Glutamatergic neuron (in vitro differentiated cells): ENCODE results near the gene RTP1. TPM values are rescaled to one million over a fixed set of nuclear protein-coding genes. Genes with fewer than 3 reads are reported as not detected.

Experiments
- DNase-seq: peaks from one replicate; pipeline ENCODE4 v3.0.0; 2022
- H3K27ac Mint-ChIP-seq: one replicate; pipeline ENCODE4 v1.8.0; 2020; ENCODE audit warnings: mild to moderate bottlenecking, mixed read lengths, inconsistent platforms; ENCODE audit not compliant: unreplicated experiment
- H3K27me3 Mint-ChIP-seq: one replicate; pipeline ENCODE4 v1.8.0; 2020; ENCODE audit warnings: mild to moderate bottlenecking, moderate library complexity, mixed read lengths, inconsistent platforms; ENCODE audit not compliant: unreplicated experiment
- H3K36me3 Mint-ChIP-seq: one replicate; pipeline ENCODE4 v1.8.0; 2020; ENCODE audit warnings: mild to moderate bottlenecking, mixed read lengths, inconsistent platforms; ENCODE audit not compliant: unreplicated experiment
- H3K4me1 Mint-ChIP-seq: one replicate; pipeline ENCODE4 v1.8.0; 2020; ENCODE audit warnings: mild to moderate bottlenecking, low read depth, mixed read lengths, inconsistent platforms; ENCODE audit not compliant: unreplicated experiment
- H3K4me3 Mint-ChIP-seq: one replicate; pipeline ENCODE4 v1.8.0; 2020; ENCODE audit warnings: mild to moderate bottlenecking, mixed read lengths, inconsistent platforms; ENCODE audit not compliant: unreplicated experiment
- H3K9me3 Mint-ChIP-seq: one replicate; pipeline ENCODE4 v1.8.0; 2020; ENCODE audit warnings: mild to moderate bottlenecking, moderate library complexity, mixed read lengths, inconsistent platforms; ENCODE audit not compliant: unreplicated experiment
- CTCF ChIP-seq: fragments of 200-600 bp; sonication (generic); IDR thresholded peaks from one replicate; pipeline ENCODE4 v1.5.0; 2021; ENCODE audit not compliant: partially characterized antibody, unreplicated experiment
- long read RNA-seq: library from polyadenylated mRNA; unstranded; transcript quantifications from one replicate; pipeline ENCODE4 v2.0.0, GENCODE V29; 2020; ENCODE audit not compliant: unreplicated experiment
- total RNA-seq: library from RNA; stranded (reverse); fragmentation: NEBNext Ultra II Directional; extraction: Animal tissue kit (Norgen Biotek cat#: 25700); gene quantifications from one replicate; pipeline ENCODE4 v1.2.1, GENCODE V29; 2021; ENCODE audit not compliant: unreplicated experiment

Gene RTP1
- not detected for total RNA-seq
- long read RNA-seq = 0 reads

DNA sequence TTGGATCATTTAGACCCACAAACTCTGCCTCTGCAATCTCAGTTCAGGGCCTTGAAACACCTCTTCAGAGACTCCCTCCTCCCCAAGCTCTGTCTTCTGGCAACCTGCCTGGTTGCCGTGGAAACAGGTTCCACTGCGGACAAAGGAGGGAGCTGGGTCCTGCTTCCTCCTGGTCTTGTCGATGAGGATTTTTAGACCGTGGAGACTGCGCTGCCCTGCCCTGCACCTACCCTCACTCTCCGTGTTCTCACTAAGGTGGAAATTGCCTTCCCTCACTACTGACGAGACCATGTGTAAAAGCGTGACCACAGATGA is at the start of gene RTP1:
Gene RTP1 (plus strand): TSS at position 152 of the 315 bp plus-strand sequence. CDS start 30 bp downstream, at position 182.
- no peak for TF ChIP-seq CTCF
- no peak within 1 kb of the TSS for H3K27ac Mint-ChIP-seq

GRCh38 chr3:187150186-187150585 is 47.1 kb upstream of the RTP1 start:
- Mint-ChIP-seq H3K4me3 (no peak overlapping the region), H3K27me3 (no peaks in the 10 kb centered on the region), H3K36me3 (peaks cover 14% of the 10 kb centered on the region), H3K27ac (no peak overlapping the region), H3K4me1 (no peaks in the 10 kb centered on the region), H3K9me3 (peaks cover 8% of the 10 kb centered on the region)
- no peak for DNase-seq
- no peak for TF ChIP-seq CTCF

More for the DNA sequence above, at the start of gene RTP1:
- peak; percentile 31 for DNase-seq
- Mint-ChIP-seq H3K4me3 (no peak within 1 kb of the TSS), H3K4me1 (no peaks in the 10 kb centered on the region), H3K9me3 (no peaks in the 10 kb centered on the region), H3K27me3 (no peaks in the 10 kb centered on the region), H3K36me3 (no peaks in the 10 kb centered on the region)

DNA sequence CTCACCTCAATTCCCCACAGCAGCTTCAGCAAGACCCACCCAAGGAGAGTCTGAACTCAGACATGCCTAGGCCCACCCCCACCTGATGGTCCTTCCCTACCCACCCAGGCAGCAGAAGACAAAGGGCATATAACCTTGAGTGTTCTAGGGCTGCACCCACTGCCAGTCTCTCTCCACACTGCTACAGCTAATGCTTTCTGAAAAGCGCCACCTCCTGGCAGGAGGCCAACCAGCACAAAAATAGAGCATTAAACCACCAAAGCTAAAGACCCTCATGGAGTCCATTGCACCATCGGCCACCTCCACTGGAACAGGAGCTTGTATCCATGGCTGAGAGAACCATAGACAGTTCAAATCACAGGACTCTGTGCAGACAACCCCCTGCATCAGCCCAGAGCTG is 46.7 kb upstream of the RTP1 start:
- Mint-ChIP-seq H3K4me1 (no peaks in the 10 kb centered on the region), H3K36me3 (peaks cover 13% of the 10 kb centered on the region), H3K9me3 (peaks cover 8% of the 10 kb centered on the region), H3K4me3 (no peak overlapping the region), H3K27me3 (no peaks in the 10 kb centered on the region), H3K27ac (no peak overlapping the region)
- DNase-seq = peak; percentile 52
- TF ChIP-seq CTCF = no peak

DNA sequence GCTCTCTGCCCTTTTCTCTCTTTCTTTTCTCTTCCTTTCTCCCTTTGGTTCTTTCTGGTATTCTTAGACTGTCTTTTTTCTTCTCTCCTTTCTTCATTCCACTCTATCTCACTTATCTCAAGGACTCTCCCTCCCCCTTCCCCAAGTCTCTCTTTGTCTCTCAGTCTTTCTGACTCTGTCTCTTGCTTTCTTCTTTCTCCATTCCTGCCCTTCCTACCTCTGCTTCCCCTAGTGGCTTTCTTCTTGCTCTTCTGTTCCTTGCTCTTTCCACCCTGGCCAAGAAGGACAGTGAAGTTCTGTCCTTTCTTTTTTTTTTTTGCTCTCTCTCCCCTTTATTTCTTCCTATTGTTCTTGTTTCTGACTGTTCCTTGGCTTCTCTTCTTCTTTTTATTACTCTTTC is 35.7 kb upstream of the RTP1 start:
- no peak overlapping the region for H3K27ac Mint-ChIP-seq
- peaks cover 2% of the 10 kb centered on the region for H3K4me1 Mint-ChIP-seq
- H3K9me3 Mint-ChIP-seq = peaks cover 1% of the 10 kb centered on the region
- peaks cover 2% of the 10 kb centered on the region for H3K27me3 Mint-ChIP-seq
- no peak overlapping the region for H3K4me3 Mint-ChIP-seq
- no peak for DNase-seq
- TF ChIP-seq CTCF = no peak
- no peaks in the 10 kb centered on the region for H3K36me3 Mint-ChIP-seq

GRCh38 chr3:187162265-187162953 is 34.9 kb upstream of the RTP1 start:
- Mint-ChIP-seq H3K4me1 (peaks cover 2% of the 10 kb centered on the region), H3K36me3 (no peaks in the 10 kb centered on the region), H3K9me3 (peaks cover 1% of the 10 kb centered on the region), H3K4me3 (no peak overlapping the region), H3K27ac (no peak overlapping the region), H3K27me3 (peaks cover 2% of the 10 kb centered on the region)
- DNase-seq = no peak
- TF ChIP-seq CTCF = no peak
